WI38 (cell line): ENCODE results near the gene CCSER2.
"Not testable (repeated sequence)": the region's sequence is repeated elsewhere in the genome, so short reads cannot be mapped to it uniquely, and the experiment has no call there.

Experiments
- H3K4me3 ChIP-seq: 2 replicates; pipeline ENCODE4 v1.5.1; 2011; ENCODE audit warnings: low read depth, mild to moderate bottlenecking, control low read depth, low read length
- TF ChIP-seq, protein P1 (sequence below): IDR thresholded peaks from 2 replicates; pipeline ENCODE4 v1.5.1; 2012; ENCODE audit warnings: low read depth, mild to moderate bottlenecking, control low read depth, low read length

The CCSER2 gene

DNA sequence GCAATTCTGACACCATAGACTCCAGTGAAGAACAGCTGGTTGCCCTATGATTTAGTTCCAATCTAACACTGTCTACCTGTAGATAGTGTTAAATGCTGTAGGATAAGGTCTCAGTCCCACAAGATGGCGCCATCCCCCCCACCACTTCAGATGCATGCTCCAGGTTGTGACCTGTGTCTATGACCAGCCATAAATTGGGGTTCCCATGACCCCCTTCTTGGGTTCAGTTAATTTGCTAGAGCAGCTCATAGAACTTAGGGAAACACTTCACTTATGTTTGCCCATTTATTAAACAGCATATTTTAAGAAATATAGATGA is 13.1 kb downstream of the CCSER2 start:
- H3K4me3 ChIP-seq: no peak overlapping the region
- TF ChIP-seq, protein P1, sequence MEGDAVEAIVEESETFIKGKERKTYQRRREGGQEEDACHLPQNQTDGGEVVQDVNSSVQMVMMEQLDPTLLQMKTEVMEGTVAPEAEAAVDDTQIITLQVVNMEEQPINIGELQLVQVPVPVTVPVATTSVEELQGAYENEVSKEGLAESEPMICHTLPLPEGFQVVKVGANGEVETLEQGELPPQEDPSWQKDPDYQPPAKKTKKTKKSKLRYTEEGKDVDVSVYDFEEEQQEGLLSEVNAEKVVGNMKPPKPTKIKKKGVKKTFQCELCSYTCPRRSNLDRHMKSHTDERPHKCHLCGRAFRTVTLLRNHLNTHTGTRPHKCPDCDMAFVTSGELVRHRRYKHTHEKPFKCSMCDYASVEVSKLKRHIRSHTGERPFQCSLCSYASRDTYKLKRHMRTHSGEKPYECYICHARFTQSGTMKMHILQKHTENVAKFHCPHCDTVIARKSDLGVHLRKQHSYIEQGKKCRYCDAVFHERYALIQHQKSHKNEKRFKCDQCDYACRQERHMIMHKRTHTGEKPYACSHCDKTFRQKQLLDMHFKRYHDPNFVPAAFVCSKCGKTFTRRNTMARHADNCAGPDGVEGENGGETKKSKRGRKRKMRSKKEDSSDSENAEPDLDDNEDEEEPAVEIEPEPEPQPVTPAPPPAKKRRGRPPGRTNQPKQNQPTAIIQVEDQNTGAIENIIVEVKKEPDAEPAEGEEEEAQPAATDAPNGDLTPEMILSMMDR: no peak

DNA sequence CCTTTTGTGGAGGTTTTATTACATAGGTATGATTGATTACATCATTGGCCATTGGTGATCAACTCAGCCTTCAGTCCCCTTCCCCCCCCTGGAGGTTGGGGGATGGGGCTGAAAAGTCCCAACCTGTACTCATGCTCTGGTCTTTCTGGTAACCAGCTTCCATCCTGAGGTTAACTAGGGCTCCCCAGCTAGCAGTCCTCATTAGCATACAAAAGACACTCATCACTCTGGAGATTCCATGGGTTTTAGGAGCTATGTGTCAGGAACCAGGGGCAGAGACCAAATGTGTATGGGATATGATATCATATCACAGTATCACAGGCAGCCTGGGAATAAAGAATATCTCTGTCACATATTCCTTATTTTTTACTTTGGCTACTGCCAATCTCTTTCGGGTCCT is 13.6 kb downstream of the CCSER2 start:
- TF ChIP-seq, protein P1: no peak
- no peak overlapping the region for H3K4me3 ChIP-seq

DNA sequence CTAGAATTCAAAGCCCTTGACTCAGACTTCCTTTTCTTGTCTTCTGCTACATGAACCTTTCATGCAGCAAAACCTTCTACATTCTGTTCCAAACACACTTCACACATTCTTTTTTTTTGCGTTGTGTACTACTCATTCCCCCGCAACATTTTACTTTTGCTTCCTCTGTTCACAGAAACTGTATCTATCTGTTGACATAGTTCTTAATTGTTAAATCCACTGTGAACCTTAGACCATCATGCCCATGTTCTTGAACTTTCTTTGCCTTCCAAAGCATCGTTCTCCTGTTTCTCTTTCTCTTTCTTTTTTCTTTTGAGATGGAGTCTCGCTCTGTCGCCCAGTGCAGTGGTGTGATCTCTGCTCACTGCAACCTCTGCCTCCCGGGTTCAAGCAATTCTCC is 14.2 kb downstream of the CCSER2 start:
- H3K4me3 ChIP-seq: no peak overlapping the region
- TF ChIP-seq, protein P1: no peak

DNA sequence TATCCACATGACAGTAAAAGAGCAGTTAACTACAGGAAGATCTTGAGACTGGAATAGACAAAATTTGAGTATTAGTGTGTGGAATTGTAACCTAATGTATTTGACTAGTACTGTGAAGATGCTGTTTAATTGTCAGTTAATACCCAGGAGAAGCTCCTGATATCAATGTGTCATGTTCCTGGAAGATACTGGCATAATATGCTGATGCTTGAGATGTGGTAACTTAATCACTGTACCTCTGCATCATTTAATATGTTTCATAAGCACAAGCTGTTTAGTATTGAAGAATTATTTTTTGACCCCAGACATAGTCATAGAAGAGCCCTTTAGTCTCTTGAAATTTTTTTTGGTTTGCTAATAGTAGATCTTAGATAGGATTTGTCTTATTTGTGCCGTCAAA is 15.4 kb downstream of the CCSER2 start:
- no peak overlapping the region for H3K4me3 ChIP-seq
- TF ChIP-seq, protein P1: no peak

DNA sequence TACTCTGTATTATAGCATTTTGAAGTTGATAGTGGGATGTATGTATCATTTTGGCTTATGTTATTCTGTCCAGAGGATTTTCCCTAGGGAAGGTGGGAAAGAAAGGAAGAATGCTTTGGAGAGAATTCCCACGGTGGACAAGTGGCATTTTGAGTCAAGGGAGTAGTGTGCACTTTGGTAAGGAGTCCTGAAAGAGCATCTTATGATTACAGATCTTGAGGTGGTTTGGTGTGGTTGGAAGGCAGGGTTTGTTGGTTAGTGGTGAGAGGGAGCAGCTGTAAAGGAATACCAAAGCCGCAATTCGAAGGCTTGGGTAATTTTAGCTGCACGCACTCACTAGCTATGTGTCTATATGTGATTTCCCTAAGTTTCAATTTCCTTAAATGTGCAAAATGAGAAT is 16.1 kb downstream of the CCSER2 start:
- TF ChIP-seq, protein P1: no peak
- H3K4me3 ChIP-seq: no peak overlapping the region

DNA sequence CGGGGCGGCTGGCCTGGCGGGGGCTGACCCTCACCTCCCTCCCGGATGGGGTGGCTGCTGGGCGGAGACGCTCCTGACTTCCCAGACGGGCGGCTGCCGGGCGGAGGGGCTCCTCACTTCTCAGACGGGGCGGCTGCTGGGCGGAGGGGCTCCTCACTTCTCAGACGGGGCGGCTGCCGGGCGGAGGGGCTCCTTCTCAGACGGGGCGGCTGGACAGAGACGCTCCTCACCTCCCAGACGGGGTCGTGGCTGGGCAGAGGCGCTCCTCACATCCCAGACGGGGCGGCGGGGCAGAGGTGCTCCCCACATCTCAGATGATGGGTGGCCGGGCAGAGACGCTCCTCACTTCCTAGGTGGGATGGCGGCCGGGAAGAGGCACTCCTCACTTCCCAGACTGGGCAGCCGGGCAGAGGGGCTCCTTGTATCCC is 19.2 kb downstream of the CCSER2 start:
- H3K4me3 ChIP-seq: not testable (repeated sequence)

DNA sequence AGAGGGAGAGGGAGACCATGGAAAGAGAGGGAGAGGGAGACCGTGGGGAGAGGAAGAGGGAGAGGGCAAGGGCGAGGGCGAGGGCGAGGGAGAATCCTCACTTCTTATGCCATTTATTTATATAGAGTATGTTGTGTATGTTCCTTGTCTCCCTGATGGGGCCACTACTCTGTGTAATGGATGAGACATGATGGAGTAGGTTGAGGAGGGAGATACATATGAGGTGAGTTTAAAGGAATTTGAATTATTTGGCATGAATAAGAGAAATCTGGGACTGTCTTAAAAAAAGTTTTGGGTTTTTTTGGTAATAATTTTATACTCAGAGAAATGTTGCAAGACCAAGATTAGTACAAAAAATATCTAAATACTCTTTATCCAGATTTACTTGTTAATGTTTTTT is 20.1 kb downstream of the CCSER2 start:
- TF ChIP-seq, protein P1: no peak
- H3K4me3 ChIP-seq: no peak overlapping the region

DNA sequence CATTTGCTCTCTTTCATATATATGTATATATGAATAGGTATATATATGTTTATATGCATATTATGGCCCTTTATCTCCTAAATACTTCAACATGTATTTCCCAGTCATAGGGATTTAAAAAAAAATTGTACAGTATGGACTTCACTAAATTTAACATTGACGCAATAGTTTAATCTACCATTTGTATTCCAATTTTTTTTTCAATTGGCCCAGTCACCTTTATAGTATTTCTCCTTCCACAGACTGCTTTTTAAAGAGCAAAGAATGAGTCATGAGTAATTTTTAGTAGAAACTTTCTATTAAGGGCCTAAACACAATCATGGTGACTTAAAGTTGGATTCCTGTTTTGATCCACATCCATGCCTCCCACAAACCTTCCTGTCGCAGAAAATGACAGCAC is 20.5 kb downstream of the CCSER2 start:
- TF ChIP-seq, protein P1: no peak
- no peak overlapping the region for H3K4me3 ChIP-seq
